Esophagus muscularis mucosa (tissue), 4 donors: ENCODE data around the gene SH3RF3. TPM values are rescaled to one million over a fixed set of nuclear protein-coding genes. Genes with fewer than 3 reads are reported as not detected.

Source experiments
- DNase-seq: peaks from one replicate; pipeline ENCODE4 v3.0.0-alpha.2; 2017; ENCODE audit errors: extremely low spot score
- H3K27ac ChIP-seq, 4 donors: fragments of 200-600 bp; sonication (generic); replicated peaks in 1 of 4; 1 replicate in 3 of 4; 2 replicates in 1 of 4; pipeline ENCODE4 v1.5.1; 2016 to 2019; ENCODE audit warnings: mild to moderate bottlenecking in 1 of 4
- H3K27me3 ChIP-seq, 4 donors: fragments of 200-600 bp; sonication (generic); one replicate each; pipeline versions ENCODE4 v1.5.1 to v1.6.0; 2016 to 2019
- H3K36me3 ChIP-seq, 4 donors: fragments of 200-600 bp; sonication (generic); one replicate each; pipeline ENCODE4 v1.5.1; 2016 to 2019
- H3K4me1 ChIP-seq, 4 donors: fragments of 200-600 bp; sonication (generic); one replicate each; pipeline ENCODE4 v1.5.1; 2016 to 2019
- H3K4me3 ChIP-seq, 4 donors: fragments of 200-600 bp; sonication (generic); 1 replicate in 2 of 4; 2 replicates in 2 of 4; pipeline ENCODE4 v1.5.1; 2016 to 2019; ENCODE audit warnings: mild to moderate bottlenecking in 4 of 4, moderate library complexity in 1 of 4
- H3K9me3 ChIP-seq, 4 donors: fragments of 200-600 bp; sonication (generic); 1 replicate in 3 of 4; 2 replicates in 1 of 4; pipeline ENCODE4 v1.5.1; 2016 to 2019
- EP300 ChIP-seq: sonication (generic); formaldehyde crosslinking; IDR thresholded peaks from one replicate; pipeline ENCODE4 v1.6.1; 2017; ENCODE audit warnings: antibody characterized with exemption
- POLR2A ChIP-seq: fragments of 450-650 bp; IDR thresholded peaks from one replicate; pipeline ENCODE4 v1.6.1; 2017; ENCODE audit warnings: antibody characterized with exemption, moderate library complexity, mild to moderate bottlenecking, low read depth
- POLR2AphosphoS5 ChIP-seq, 2 donors: sonication (generic); formaldehyde crosslinking; IDR thresholded peaks; one replicate each; pipeline ENCODE4 v1.6.1; 2017; ENCODE audit warnings: antibody characterized with exemption in 2 of 2
- WGBS: methylation state at CpG from one replicate; pipeline ENCODE4 v1.1.5; 2018; 5-methylcytosine and 5-hydroxymethylcytosine counted together
- intact Hi-C: fragments of 100-400 bp; cut with DNase I; formaldehyde crosslinking; loops from one replicate; pipeline ENCODE4 v1.15.1; 2023
- total RNA-seq, 4 donors: library from RNA; depleted of rRNA; stranded (reverse); fragments of >200 nt; gene quantifications; one replicate each; pipeline versions ENCODE4 v1.1.0 to v1.2.1, GENCODE V29; 2016
- TF ChIP-seq, protein P1 (sequence below), 3 experiments: fragments of 200-600 bp in 2 of 3; fragments of 450-650 bp in 1 of 3; sonication (generic) in 2 of 3; IDR thresholded peaks; one replicate each; pipeline ENCODE4 v1.5.1; 2017 to 2019; ENCODE audit warnings: antibody characterized with exemption in 3 of 3, mild to moderate bottlenecking in 2 of 3, moderate library complexity in 1 of 3

SH3RF3 gene
- total RNA-seq, 4 donors from 2014 or later, result 6.3 to 17.5 (median 11.3) TPM

DNA sequence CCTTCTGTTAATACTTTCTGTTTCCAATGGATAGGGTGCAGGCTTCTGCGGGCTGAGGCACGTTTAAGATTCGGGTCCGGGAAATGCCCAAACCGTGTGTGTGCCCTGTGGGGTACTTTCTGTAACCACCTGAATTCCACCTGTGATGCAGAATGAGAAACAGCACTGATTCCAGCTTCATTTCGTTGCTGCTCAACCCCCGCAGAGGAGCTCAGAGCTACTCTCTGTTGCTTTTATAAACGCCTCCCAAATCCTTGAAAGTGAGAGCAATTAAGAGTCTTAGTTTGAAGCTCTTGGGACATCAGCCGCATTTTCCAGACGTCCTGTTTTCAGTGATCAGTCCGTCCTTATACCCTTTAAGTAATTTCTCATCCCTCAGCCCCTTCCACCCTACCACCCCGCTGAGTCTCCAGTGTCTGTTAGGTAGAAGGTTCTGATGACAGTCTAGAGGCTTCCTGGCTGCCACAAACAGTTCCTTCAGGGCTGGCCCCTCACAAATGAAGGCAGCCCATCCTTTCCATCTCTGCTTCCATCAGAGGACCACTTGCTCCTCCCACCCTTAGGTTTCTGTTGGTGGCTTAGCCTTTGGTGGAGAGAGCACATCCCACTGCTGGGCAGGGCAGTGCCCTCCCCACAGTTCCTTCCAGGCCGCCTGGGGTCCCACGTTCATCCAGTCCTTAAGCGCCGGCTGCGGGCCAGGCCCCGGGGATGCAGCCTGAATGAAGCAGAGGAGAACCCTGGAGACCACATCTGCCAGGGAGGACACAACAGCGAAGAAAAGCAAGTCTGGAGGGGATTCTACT is 254.7 kb downstream of the SH3RF3 start:
- Histone ChIP-seq H3K9me3 (no peaks in the 10 kb centered on the region), H3K4me1 (peaks cover 21 to 26% (median 24%) of the 10 kb centered on the region in 4 donors), H3K27ac (no peak overlapping the region), H3K4me3 (no peak overlapping the region), H3K36me3 (no peaks in the 10 kb centered on the region), H3K27me3 (no peaks in the 10 kb centered on the region)
- 93% methylated on average over 18 of the region's 19 CpGs for WGBS
- intact Hi-C loops, result loop anchor here (10.0 kb wide), 1 partner anchor 259 kb away; the partner anchor contains the start of gene SH3RF3
- no peak for TF ChIP-seq POLR2A
- TF ChIP-seq EP300, result no peak
- no peak for TF ChIP-seq POLR2AphosphoS5 (IDR thresholded peaks at IDR 0.05)
- TF ChIP-seq, protein P1, sequence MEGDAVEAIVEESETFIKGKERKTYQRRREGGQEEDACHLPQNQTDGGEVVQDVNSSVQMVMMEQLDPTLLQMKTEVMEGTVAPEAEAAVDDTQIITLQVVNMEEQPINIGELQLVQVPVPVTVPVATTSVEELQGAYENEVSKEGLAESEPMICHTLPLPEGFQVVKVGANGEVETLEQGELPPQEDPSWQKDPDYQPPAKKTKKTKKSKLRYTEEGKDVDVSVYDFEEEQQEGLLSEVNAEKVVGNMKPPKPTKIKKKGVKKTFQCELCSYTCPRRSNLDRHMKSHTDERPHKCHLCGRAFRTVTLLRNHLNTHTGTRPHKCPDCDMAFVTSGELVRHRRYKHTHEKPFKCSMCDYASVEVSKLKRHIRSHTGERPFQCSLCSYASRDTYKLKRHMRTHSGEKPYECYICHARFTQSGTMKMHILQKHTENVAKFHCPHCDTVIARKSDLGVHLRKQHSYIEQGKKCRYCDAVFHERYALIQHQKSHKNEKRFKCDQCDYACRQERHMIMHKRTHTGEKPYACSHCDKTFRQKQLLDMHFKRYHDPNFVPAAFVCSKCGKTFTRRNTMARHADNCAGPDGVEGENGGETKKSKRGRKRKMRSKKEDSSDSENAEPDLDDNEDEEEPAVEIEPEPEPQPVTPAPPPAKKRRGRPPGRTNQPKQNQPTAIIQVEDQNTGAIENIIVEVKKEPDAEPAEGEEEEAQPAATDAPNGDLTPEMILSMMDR (IDR thresholded peaks at IDR 0.05), result no peak
- no peak for DNase-seq

DNA sequence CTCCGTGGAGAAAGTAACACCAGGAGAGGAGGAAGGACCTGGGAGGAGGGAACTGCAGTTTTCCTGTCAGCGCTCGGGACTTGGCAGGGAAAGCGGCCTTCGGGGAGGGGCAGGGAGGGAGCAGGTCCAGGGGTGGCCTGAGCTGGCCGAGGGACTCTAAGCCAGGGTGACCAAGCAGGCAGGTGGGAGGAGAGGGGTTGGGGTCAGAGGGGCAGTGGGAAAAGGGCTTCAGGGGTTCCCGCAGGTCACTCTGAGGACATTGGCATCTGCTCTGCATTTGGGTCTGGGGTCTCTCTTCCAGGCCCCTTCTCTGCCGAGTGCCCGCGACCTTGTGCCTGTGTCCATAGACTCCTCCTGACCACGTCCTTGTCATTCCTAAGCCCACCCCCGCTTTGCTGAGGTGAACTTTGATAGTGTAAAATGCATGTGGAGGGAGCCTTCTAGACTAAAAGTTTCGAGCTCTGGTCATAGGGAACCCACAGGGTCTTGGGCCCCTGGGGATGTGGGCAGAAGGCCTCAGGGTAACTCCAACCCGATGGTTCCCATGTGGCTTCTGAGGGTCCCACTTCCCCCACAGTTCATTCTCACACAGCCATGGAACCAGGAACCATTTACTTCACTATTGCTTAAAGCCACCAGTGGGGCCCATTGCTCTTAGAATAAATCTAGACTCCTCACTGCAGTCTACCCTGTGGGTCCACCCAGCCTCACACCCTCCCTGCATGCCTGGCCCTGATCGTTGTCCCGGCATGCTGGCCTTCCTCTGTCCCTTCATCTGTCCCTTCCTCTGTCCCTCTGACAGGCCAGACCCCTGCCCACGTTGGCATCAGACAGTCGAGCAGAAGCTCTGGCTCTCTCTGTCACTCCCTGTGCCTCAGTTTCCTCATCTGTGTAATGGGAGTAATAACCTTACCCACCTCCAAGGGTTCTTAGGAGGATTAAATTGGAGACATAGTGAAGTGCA is 255.6 kb downstream of the SH3RF3 start:
- H3K36me3 ChIP-seq, result no peaks in the 10 kb centered on the region
- intact Hi-C loops, result loop anchor here (10.0 kb wide), 1 partner anchor 260 kb away; the partner anchor contains the start of gene SH3RF3
- WGBS, result 87% methylated on average over 17 of the region's 18 CpGs
- DNase-seq, result no peak
- peaks cover 21 to 26% (median 24%) of the 10 kb centered on the region in 4 donors for H3K4me1 ChIP-seq
- no peaks in the 10 kb centered on the region for H3K9me3 ChIP-seq
- H3K4me3 ChIP-seq, result no peak overlapping the region
- TF ChIP-seq, protein P1 (IDR thresholded peaks at IDR 0.05), result no peak
- no peak for TF ChIP-seq POLR2A
- TF ChIP-seq POLR2AphosphoS5 (IDR thresholded peaks at IDR 0.05), result no peak
- TF ChIP-seq EP300, result no peak
- no peak overlapping the region for H3K27ac ChIP-seq
- H3K27me3 ChIP-seq, result no peaks in the 10 kb centered on the region

DNA sequence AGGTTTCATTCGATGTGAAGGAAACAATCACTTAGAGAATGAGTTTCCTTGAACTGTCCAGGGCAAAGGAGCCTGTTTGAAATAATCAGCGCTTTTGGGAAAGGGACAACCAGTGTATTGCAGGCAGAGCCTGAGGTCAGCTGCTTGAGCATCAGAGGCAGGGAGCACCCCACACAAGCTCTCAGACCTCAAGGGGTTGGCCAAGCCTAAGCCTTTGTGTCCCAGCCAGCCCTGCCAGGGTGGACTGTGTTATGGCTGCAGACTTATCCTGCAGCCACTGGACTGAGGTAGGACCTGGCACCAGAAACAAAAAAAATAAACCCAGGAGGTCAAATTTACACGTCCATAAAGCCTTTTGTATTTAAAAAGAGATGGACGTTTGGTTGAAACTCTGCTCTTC is 256.5 kb downstream of the SH3RF3 start:
- H3K27me3 ChIP-seq, result no peaks in the 10 kb centered on the region
- H3K4me3 ChIP-seq, result no peak overlapping the region
- WGBS, result 69% methylated on average over 4 of the region's 4 CpGs
- DNase-seq, result no peak
- peaks cover 21 to 26% (median 24%) of the 10 kb centered on the region in 4 donors for H3K4me1 ChIP-seq
- H3K27ac ChIP-seq, result no peak overlapping the region
- no peaks in the 10 kb centered on the region for H3K36me3 ChIP-seq
- TF ChIP-seq POLR2AphosphoS5 (IDR thresholded peaks at IDR 0.05) (no peak), EP300 (no peak), POLR2A (no peak)
- TF ChIP-seq, protein P1 (IDR thresholded peaks at IDR 0.05), result no peak
- intact Hi-C loops, result loop anchor here (10.0 kb wide), 1 partner anchor 261 kb away; the partner anchor contains the start of gene SH3RF3
- H3K9me3 ChIP-seq, result no peaks in the 10 kb centered on the region

DNA sequence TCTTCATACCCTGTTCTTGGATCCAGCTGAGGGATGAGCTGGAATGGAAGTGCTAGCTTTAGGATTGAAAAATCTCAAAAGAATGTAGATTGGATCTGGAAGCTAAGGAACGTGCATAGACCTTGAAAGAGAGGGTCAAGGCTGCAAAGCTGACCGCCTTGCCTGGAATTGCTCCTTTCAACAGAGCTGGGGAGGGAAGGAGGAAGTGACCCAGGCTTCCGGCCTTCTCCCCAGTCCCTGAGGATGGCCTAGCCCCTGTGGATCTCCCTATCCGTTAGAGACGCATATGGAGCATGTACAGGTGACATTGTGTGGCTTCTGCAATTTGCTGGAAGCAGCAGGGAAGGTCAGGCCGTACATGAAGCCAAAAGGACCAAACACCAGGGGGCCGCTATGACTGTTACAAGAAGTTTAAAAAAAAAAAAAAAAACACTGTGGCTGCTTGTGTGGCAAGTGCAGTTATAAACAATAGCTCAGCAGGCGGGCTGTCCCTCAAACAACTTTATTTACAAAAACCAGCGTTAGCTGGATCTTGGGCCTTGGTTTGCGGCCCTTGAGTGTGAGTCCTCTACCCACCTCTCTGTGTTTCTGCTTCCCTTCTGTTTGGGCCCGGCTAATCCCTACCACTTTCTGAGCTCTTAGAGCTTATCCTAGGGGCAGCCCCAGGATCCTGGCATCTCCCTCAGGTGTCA is 257.1 kb downstream of the SH3RF3 start:
- Histone ChIP-seq H3K27me3 (no peaks in the 10 kb centered on the region), H3K27ac (no peak overlapping the region), H3K9me3 (no peaks in the 10 kb centered on the region), H3K4me1 (peaks cover 21 to 26% (median 24%) of the 10 kb centered on the region in 4 donors), H3K4me3 (no peak overlapping the region), H3K36me3 (no peaks in the 10 kb centered on the region)
- no peak for DNase-seq
- TF ChIP-seq, protein P1 (IDR thresholded peaks at IDR 0.05), result no peak
- TF ChIP-seq POLR2AphosphoS5 (IDR thresholded peaks at IDR 0.05) (no peak), POLR2A (no peak), EP300 (no peak)
- intact Hi-C loops, result loop anchor here (10.0 kb wide), 1 partner anchor 261 kb away; the partner anchor contains the start of gene SH3RF3
- 92% methylated on average over 11 of the region's 11 CpGs for WGBS
